GM12873 (cell line): Measurements from ENCODE around the gene NYNRIN.

ENCODE experiments used
- CTCF ChIP-seq: IDR thresholded peaks from 2 replicates; pipeline ENCODE4 v1.5.1; 2012; ENCODE audit warnings: low read depth, mild to moderate bottlenecking, moderate library complexity, low read length, control low read depth; ENCODE audit not compliant: insufficient read depth; ENCODE audit errors: missing control alignments

Gene NYNRIN

GRCh38 chr14:24372701-24373416 lies 25.9 kb upstream of the NYNRIN start:
- no peak for TF ChIP-seq CTCF

GRCh38 chr14:24376448-24377070 lies 22.2 kb upstream of the NYNRIN start:
- no peak for TF ChIP-seq CTCF

- TF ChIP-seq CTCF, result no peak
Observed at GRCh38 chr14:24377126-24377525, 21.7 kb upstream of the NYNRIN start.

- TF ChIP-seq CTCF, result no peak
Observed at GRCh38 chr14:24377657-24378056, 21.1 kb upstream of the NYNRIN start.

- TF ChIP-seq CTCF, result no peak
Observed at GRCh38 chr14:24378327-24378726, 20.5 kb upstream of the NYNRIN start.

GRCh38 chr14:24378981-24379906 lies 19.6 kb upstream of the NYNRIN start:
- TF ChIP-seq CTCF, result no peak

GRCh38 chr14:24379907-24380730 lies 18.7 kb upstream of the NYNRIN start:
- no peak for TF ChIP-seq CTCF
